K562 (cell line): ENCODE measurements around the gene ORMDL1. TPM values are rescaled to one million over a fixed set of nuclear protein-coding genes. Genes with fewer than 3 reads are reported as not detected.

Experiments
- ATAC-seq: fragments of 200-7000 bp; cut with Tn5 transposase; 3 replicates; pipeline ENCODE4 v1.9.1; 2020; ENCODE audit warnings: moderate library complexity
- BruUV-seq: library from RNA; stranded (reverse); fragments of 400-500 nt; replicated peaks from 2 replicates; lab custom pipeline; 2021; lab: Mats Ljungman, UMichigan
- CTCF ChIA-PET: fragments of 300-600 bp; formaldehyde crosslinking; extraction: SDS; loops from one replicate; lab custom pipeline; 2021; ENCODE audit warnings: low intra/inter-chr PET ratio; lab: Yijun Ruan, JAX
- POLR2A ChIA-PET: fragments of 300-600, 350-650 bp; sonication (Branson Sonifier 250); formaldehyde crosslinking; extraction: SDS; loops from one replicate; lab custom pipeline; 2021; ENCODE audit warnings: antibody characterized with exemption, inconsistent platforms; lab: Yijun Ruan, JAX
- DNase-seq, 4 experiments: peaks; one replicate each; pipeline versions ENCODE4 v3.0.0 to v3.0.0-alpha.2; 2011 to 2018; ENCODE audit warnings: low spot score in 3 of 4, mixed read lengths in 3 of 4; ENCODE audit errors: extremely low read depth in 1 of 4
- FAIRE-seq: peaks from 2 replicates; lab custom pipeline; 2011; peaks lifted over from hg19 to GRCh38; lab: Jason Lieb, UNC
- H2AFZ ChIP-seq: 2 replicates; pipeline ENCODE4 v1.6.0; 2011; ENCODE audit warnings: low read depth, low read length, control low read depth, inconsistent platforms
- H3K27ac ChIP-seq: fragments of 200-600 bp; 3 replicates; pipeline ENCODE4 v1.8.0; 2011; ENCODE audit warnings: low read depth, mild to moderate bottlenecking, control low read depth, inconsistent platforms, low read length, moderate library complexity, mixed read lengths; ENCODE audit errors: extremely low read depth
- H3K27me3 ChIP-seq, 2 experiments: fragments of 300-600 bp in 1 of 2; 2 replicates in 1 of 2; 3 replicates in 1 of 2; pipeline versions ENCODE4 v1.6.0 to v1.8.0; 2011; ENCODE audit warnings: inconsistent platforms in 2 of 2, low read length in 2 of 2, mild to moderate bottlenecking in 1 of 2, mixed read lengths in 1 of 2, moderate library complexity in 1 of 2; ENCODE audit not compliant: control insufficient read depth in 2 of 2, insufficient read depth in 2 of 2
- H3K36me3 ChIP-seq: fragments of 300-600 bp; 3 replicates; pipeline ENCODE4 v1.8.0; 2011; ENCODE audit warnings: mild to moderate bottlenecking, low read length, inconsistent platforms; ENCODE audit not compliant: control insufficient read depth, insufficient read depth
- H3K4me1 ChIP-seq, 2 experiments: fragments of 200-600 bp in 1 of 2; replicated peaks in 1 of 2; 2 replicates in 1 of 2; 3 replicates in 1 of 2; pipeline versions ENCODE4 v1.5.1 to v1.8.0; 2011; ENCODE audit warnings: inconsistent platforms in 2 of 2, low read length in 2 of 2, mild to moderate bottlenecking in 1 of 2, mixed read lengths in 1 of 2, moderate library complexity in 1 of 2; ENCODE audit not compliant: control insufficient read depth in 2 of 2, insufficient read depth in 2 of 2
- H3K4me2 ChIP-seq: 2 replicates; pipeline ENCODE4 v1.6.1; 2011; ENCODE audit warnings: low read length, control low read depth, inconsistent platforms, mixed read lengths; ENCODE audit not compliant: insufficient read depth
- H3K4me3 ChIP-seq: fragments of 200-600 bp; sonication (generic), shearing (Covaris generic); 2 replicates; pipeline ENCODE4 v1.5.1; 2016; ENCODE audit warnings: control low read depth, inconsistent platforms
- H3K79me2 ChIP-seq: fragments of 200-600 bp; 3 replicates; pipeline ENCODE4 v1.8.0; 2011; ENCODE audit warnings: low read length, inconsistent platforms; ENCODE audit not compliant: control insufficient read depth, insufficient read depth
- H3K9ac ChIP-seq, 2 experiments: 2 replicates each; pipeline versions ENCODE4 v1.6.0 to v1.6.1; 2011; ENCODE audit warnings: low read depth in 2 of 2, low read length in 2 of 2, control low read depth in 1 of 2, inconsistent platforms in 1 of 2, mild to moderate bottlenecking in 1 of 2, mixed read lengths in 1 of 2; ENCODE audit not compliant: insufficient read depth in 1 of 2
- H3K9me1 ChIP-seq: one replicate; pipeline ENCODE4 v1.6.0; 2011; ENCODE audit warnings: inconsistent platforms, mild to moderate bottlenecking, low read length, moderate library complexity; ENCODE audit not compliant: control insufficient read depth, insufficient read depth
- H3K9me3 ChIP-seq: replicated peaks from 2 replicates; pipeline ENCODE4 v1.5.1; 2011; ENCODE audit warnings: low read depth, low read length, inconsistent platforms; ENCODE audit not compliant: control insufficient read depth, insufficient read depth
- H4K20me1 ChIP-seq: replicated peaks from 2 replicates; pipeline ENCODE4 v1.6.1; 2011; ENCODE audit warnings: low read length, inconsistent platforms, mixed read lengths; ENCODE audit not compliant: control insufficient read depth, insufficient read depth
- C11orf30 ChIP-seq: fragments of 450-650 bp; IDR thresholded peaks from 2 replicates; pipeline ENCODE4 v1.6.1; 2016; ENCODE audit warnings: low read depth, mild to moderate bottlenecking
- MAFG ChIP-seq: fragments of 450-650 bp; conservative IDR thresholded peaks from 2 replicates; pipeline ENCODE4 v1.6.1; 2016; ENCODE audit warnings: missing genetic modification characterization, missing compliant biosample characterization
- REST ChIP-seq, 2 experiments: fragments of 450-650 bp; formaldehyde crosslinking in 1 of 2; IDR thresholded peaks; 2 replicates each; pipeline versions ENCODE4 v1.4.0 to v1.6.1; 2014 to 2020; ENCODE audit warnings: mild to moderate bottlenecking in 2 of 2, borderline replicate concordance in 1 of 2, low read depth in 1 of 2
- TAF9B ChIP-seq: fragments of 450-650 bp; IDR thresholded peaks from 2 replicates; pipeline ENCODE4 v1.6.1; 2018; ENCODE audit warnings: mild to moderate bottlenecking; ENCODE audit not compliant: partially characterized antibody
- ZNF316 ChIP-seq: fragments of 450-650 bp; IDR thresholded peaks from 2 replicates; pipeline ENCODE4 v1.6.1; 2016
- in situ Hi-C: fragments of 300-500 bp; cut with MboI; formaldehyde crosslinking; loops from 4 replicates; pipeline ENCODE4 v1.15.0; 2018; ENCODE audit warnings: inconsistent platforms, mixed read lengths
- intact Hi-C: fragments of 100-400 bp; cut with micrococcal nuclease; formaldehyde crosslinking; loops from 2 replicates; pipeline ENCODE4 v1.14.2; 2022
- polyA plus RNA-seq, 8 experiments: library from polyadenylated mRNA; depleted of rRNA in 4 of 8; stranded (reverse) in 5 of 8; unstranded in 3 of 8; fragments of >200 nt; fragmentation: Nextera tagmentation in 2 of 8; fragmentation: Illumina TruSeq in 1 of 8; extraction: Ambion mirVana in 2 of 8; extraction: Trizol in 1 of 8; gene quantifications; 2 replicates each; pipeline versions ENCODE4 v1.2.1 to v1.2.3, GENCODE V29; 2011 to 2014; ENCODE audit warnings: inconsistent platforms in 1 of 8, missing spikeins in 1 of 8
- total RNA-seq, 7 experiments: library from RNA; depleted of rRNA in 6 of 7; stranded (reverse); fragments of >200 nt in 6 of 7; fragmentation: Illumina TruSeq in 2 of 7; extraction: Trizol in 2 of 7; gene quantifications; 2 replicates each; pipeline versions ENCODE4 v1.2.1 to v1.2.3, GENCODE V29; 2011 to 2021; ENCODE audit warnings: low replicate concordance in 1 of 7

The ORMDL1 gene
- total and polyA plus RNA-seq, 9 of the 15 experiments (the other 6 are each of a cell fraction or from before 2014, with no cell fraction given), result 35.1 to 74.2 (median 50.0) TPM

GRCh38 chr2:189726849-189727248 lies 57.3 kb downstream of the ORMDL1 start:
- DNase-seq (no peak), ATAC-seq (no peak), FAIRE-seq (no peak)
- Histone ChIP-seq H3K9ac (no peak overlapping the region), H3K27ac (no peak overlapping the region), H4K20me1 (no peaks in the 10 kb centered on the region), H3K4me3 (no peak overlapping the region), H3K9me1 (no peaks in the 10 kb centered on the region), H3K9me3 (no peaks in the 10 kb centered on the region), H3K4me1 (no peaks in the 10 kb centered on the region), H3K27me3 (no peaks in the 10 kb centered on the region), H3K79me2 (no peaks in the 10 kb centered on the region), H2AFZ (no peak overlapping the region), H3K36me3 (no peaks in the 10 kb centered on the region), H3K4me2 (no peak overlapping the region)
- intact Hi-C loops (no loop called here), in situ Hi-C loops (no loop called here)
- CTCF ChIA-PET, result no interaction called here
- TF ChIP-seq MAFG, result peak; percentile 34; the same call in 1 of the 2 replicates
- TF ChIP-seq C11orf30, result peak; percentile 56
- no peak for TF ChIP-seq REST (IDR thresholded peaks at IDR 0.05; ENCODE audit: borderline replicate concordance)
- TF ChIP-seq REST (CRISPR knock-in tag; IDR thresholded peaks at IDR 0.05; ENCODE audit: low read depth), result no peak
- no peak for TF ChIP-seq TAF9B
- peak; percentile 79 for TF ChIP-seq ZNF316
- POLR2A ChIA-PET, result no interaction called here
- BruUV-seq, result no TSS peak
